ENCODE data around the gene F13B.
"Not testable (repeated sequence)": the region's sequence is repeated elsewhere in the genome, so short reads cannot be mapped to it uniquely, and the experiment has no call there.

F13B gene

DNA sequence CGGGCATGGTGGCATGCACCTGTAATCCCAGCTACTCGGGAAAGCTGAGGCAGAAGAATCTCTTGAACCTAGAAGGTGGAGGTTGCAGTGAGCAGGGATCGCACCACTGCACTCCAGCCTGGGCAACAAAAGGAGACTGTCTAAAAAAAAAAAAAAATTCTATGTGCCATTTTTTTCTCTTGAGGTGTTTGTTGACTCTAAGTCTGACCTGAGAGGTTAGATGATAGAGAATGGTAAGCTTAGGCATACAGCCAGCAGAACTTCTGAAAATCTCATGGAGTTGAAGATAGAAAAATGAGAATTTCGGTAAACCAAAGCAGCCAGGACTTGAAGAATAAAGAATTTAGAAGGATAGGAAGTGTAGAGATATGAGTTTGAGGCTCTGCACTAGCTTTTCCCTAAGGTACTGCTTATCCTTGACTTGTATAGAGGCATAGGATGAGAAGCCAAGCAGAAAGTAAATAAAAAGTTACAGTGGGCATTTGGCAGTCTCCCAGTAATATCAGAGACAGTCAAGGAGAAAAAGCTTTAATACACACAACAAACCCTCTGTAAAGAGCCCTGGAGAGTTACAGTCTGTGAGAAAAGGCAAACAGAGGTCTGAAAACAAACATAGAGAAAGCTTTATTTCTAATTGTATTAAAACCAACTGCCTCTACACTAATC, 24.3 kb downstream of the F13B start:
- DNase-seq (ENCODE audit: low read depth): no peak

GRCh38 chr1:197041486-197042353, 25.3 kb downstream of the F13B start:
- DNase-seq (ENCODE audit: low read depth): no peak

DNA sequence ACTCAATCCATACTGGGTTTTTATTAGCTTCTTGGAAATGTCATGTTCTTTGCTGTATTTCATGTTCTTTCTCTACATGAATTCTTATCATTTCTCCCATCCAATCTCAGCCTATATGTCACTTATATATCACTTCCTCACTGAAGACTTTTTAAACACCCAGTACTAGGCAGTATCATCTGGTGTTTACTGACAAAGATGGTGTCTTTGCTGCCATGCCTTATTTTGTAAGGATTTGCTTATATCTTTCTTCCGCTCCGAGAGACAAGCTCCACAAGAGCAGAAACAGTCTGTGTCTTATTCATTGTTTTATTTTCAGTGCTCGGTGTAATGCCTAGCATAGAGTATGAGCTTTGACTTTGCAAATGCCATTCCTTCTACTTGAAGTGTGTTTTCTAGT, 30.2 kb downstream of the F13B start:
- no peak for DNase-seq (ENCODE audit: low read depth)

DNA sequence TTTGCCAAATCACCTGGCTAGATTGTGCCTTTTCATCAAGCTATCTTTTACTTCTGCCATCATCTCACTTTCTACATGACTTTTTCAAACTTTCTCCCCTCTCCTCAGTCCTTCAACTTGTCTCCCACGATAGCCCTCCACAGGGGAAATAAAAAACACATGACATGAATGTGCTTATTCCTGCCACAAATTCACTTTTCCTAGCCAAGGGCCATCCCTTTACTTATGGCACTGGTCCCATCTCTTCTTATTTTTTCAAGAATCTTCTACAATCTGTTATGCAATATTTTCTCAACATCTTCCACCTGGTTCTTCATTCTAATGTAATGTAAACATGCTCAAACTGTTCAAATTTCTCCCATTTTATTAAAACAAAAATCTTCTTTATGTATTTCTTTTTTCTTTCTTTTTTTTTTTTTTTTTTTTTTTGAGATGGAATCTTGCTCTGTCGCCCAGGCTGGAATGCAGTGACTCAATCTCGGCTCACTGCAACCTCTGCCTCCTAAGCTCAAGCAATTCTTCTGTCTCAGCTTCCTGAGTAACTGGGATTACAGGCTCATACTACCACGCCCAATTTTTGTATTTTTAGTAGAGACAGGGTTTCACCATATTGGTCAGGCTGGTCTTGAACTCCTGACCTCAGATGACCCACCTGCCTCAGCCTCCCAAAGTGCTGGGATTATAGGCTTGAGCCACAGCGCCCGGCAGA, 32.3 kb downstream of the F13B start:
- not testable (repeated sequence) for DNase-seq (ENCODE audit: low read depth)

DNA sequence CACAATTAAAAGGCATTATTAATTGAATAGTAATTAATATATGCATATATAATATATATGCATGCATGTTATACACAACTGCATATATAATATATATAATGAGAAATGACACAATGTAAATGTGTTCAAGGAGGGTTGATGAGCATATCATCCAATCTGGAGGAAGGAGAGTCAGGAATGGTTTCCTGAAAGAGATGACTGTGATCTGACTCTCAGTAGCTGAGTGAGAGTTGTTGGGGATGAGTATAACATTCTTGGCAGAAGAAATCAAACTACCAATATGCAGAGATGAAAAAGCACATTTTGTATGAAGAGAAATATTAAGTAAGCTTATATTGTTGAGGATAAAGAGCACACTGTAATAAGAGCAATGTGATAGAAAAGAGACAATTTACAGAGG, 37.3 kb downstream of the F13B start:
- no peak for DNase-seq (ENCODE audit: low read depth)

DNA sequence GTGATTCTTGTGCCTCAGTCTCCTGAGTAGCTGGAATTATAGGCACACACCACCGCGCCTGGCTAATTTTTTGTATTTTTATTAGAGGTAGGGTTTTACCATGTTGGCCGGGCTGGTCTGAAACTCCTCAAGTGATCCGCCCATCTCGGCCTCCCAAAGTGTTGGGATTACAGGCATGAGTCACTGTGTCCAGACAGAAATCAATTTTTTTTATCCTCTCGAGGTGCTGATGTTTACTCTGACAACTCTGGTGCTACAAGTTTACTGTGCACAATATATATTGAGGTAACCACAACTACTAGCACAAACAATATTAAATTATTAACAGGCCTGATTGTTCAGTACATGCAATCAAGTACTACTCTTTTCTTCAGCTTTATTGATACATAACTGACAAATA, 39.7 kb downstream of the F13B start:
- DNase-seq (ENCODE audit: low read depth): no peak

DNA sequence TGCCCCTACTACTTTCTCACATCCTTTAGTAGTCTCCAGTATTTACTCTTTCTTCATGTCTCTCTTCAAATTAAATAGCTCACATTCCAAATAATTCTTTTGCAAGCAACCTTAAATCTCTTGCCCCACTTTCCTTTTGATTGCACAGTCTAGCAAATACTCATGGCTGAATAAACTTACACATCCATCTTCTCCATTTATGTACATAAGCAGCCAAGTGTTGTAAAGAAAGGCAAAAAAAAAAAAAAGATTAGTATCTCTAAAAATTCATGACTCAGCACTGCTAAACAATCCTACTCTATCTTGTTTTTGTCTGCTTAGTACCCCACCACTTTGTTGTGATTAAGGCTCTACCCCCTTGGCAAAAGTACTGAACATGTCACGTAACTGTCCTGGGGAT, 42.6 kb downstream of the F13B start:
- DNase-seq (ENCODE audit: low read depth): no peak

DNA sequence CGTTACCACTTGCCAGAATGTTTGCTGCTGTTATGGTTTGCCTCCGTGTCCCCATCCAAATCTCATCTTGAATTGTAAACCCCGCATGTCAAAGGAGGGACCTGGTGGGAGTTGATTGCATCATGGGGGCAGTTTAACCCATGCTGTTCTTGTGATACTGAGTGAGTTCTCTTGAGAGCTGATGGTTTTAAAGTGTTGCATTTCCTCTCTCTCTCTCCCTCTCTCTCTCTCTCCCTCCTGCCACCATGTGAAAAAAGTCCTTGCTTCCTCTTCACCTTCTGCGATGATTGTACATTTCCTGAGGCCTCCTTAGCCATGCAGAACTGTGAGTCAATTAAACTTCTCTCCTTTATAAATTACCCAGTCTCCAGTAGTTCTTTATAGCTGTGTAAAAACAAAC, 45.3 kb downstream of the F13B start:
- no peak for DNase-seq (ENCODE audit: low read depth)

DNA sequence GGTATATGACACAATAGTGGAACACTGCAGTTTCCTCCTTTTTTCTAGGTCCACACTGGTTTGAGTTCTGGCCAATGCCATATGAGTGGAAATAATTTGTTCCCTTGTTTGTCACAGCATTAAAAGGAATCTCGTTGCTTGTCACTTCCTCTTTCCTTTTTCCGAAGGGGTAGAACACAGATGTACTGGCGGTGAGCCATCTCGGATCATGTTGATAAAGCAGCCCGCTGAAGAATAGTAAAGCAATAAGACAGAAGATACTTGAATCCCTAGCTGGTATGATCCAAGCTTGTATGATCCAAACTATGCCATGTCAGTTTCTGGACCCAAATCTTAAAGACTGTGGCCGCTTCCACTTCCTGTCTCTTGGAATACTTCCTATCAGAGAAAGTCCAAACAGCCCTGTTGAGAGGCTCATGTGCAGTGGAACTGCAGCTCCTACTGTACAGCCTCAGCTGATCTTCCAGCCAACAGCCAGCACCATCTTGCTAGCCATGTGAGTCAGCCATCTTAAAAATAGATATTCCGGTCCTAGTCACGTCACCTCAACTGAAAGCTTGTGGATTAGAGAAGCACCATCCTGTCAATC, 49.4 kb downstream of the F13B start:
- DNase-seq (ENCODE audit: low read depth): no peak

GRCh38 chr1:197016751-197017150, 50.3 kb downstream of the F13B start:
- DNase-seq (ENCODE audit: low read depth): no peak

DNA sequence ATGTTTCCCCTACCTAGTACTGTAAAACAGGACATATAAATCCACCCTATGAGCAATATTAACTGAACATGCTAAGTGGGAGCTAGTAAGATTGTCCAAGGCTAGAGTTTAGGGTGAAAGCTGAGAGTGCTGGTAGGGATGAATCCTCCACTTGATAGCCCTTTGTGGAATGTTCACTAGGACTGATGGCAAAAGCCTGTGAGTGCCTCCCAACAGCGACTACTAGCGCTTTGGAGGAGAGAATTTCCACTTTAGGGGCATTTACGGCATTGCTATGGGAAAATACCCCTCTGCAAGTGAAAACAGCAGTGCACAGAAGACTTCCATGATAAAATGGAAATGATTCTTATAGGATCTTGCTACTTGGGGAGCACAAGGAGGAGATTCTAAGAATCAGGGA, 53.8 kb downstream of the F13B start:
- no peak for DNase-seq (ENCODE audit: low read depth)

DNA sequence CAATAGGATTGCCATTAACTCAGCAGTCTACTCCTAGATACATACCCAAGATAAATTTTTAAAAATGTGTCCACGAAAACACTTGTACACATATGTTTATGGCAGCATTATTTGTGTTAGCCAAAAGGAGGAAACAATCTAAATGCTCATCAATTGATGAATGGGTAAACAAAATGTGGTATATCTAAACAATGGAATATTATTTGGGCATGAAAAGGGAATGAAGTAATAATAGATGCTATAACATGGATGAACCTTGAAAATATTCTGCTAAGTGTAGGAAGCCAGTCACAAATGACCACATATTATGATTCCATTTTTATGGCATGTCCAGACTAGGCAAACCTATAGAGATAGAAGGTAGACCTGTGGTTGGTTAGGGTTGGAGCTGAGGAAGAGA, 55.4 kb downstream of the F13B start:
- DNase-seq (ENCODE audit: low read depth): no peak

- DNase-seq (ENCODE audit: low read depth): no peak
Measured at GRCh38 chr1:197008861-197009260, 58.2 kb downstream of the F13B start.

GRCh38 chr1:197003132-197003531, 63.9 kb downstream of the F13B start:
- no peak for DNase-seq (ENCODE audit: low read depth)

GRCh38 chr1:197001828-197002227, 65.2 kb downstream of the F13B start:
- no peak for DNase-seq (ENCODE audit: low read depth)

GRCh38 chr1:196997423-196997822, 69.6 kb downstream of the F13B start:
- DNase-seq (ENCODE audit: low read depth): no peak

DNA sequence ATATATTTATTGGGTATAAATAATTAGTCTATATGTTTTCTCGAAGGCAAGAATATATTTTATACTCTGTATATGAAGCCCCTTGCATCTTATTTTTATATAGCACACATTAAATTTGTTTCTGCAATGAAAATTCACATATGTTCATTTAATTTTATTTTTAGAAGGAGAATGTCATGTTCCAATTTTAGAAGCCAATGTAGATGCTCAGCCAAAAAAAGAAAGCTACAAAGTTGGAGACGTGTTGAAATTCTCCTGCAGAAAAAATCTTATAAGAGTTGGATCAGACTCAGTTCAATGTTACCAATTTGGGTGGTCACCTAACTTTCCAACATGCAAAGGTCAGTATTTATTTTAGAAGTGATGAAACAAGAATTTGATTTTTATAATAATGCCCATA, 73.1 kb downstream of the F13B start:
- DNase-seq (ENCODE audit: low read depth): no peak

DNA sequence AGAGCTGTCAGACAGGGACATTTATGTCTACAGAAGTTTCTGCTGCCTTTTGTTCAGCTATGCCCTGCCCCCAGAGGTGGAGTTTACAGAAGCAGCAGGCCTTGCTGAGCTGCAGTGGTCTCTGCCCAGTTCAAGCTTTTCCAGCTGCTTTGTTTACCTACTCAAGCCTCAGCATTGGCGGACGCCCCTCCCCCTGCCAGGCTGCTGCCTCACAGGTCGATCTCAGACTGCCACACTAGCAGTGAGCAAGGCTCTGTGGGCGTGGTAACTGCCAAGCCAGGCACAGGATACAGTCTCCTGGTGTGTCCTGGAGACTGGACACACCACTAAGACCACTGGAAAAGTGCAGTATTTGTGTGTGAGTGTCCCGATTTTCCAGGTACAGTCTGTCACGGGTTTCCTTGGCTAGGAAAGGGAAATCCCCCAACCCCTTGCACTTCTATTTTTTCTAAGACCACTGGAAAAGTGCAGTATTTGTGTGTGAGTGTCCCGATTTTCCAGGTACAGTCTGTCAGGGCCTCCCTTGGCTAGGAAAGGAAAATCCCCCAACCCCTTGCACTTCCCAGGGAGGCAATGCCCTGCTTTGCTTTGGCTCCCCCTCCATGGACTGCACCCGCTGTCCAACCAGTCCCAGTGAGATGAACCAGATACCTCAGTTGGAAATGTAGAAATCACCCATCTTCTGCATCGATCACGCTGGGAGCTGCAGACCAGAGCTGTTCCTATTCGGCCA, 75.0 kb downstream of the F13B start:
- not testable (repeated sequence) for DNase-seq (ENCODE audit: low read depth)
